H1 (cell line): ENCODE data around the gene MKLN1. TPM values are rescaled to one million over a fixed set of nuclear protein-coding genes. Genes with fewer than 3 reads are reported as not detected.
A peak's percentile ranks its signal among the peaks of the same experiment; 100 is the strongest.

Experiments used
- CTCF ChIA-PET: fragments of 300-600 bp; sonication (Branson Sonifier 250); formaldehyde crosslinking; loops from one replicate; lab custom pipeline; 2021; ENCODE audit not compliant: partially characterized antibody; lab: Charles Lee
- POLR2A ChIA-PET: fragments of 300-600 bp; sonication (Branson Sonifier 250); formaldehyde crosslinking; loops from one replicate; lab custom pipeline; 2021; ENCODE audit warnings: inconsistent platforms; ENCODE audit not compliant: partially characterized antibody; lab: Charles Lee
- DNase-seq, 2 experiments: peaks; one replicate each; pipeline versions ENCODE4 v3.0.0 to v3.0.0-alpha.2; 2010 to 2022; ENCODE audit warnings: low spot score in 2 of 2, low read depth in 1 of 2, mixed read lengths in 1 of 2
- FAIRE-seq: peaks from 2 replicates; lab custom pipeline; 2011; peaks lifted over from hg19 to GRCh38; lab: Jason Lieb, UNC
- H2AFZ ChIP-seq: 2 replicates; pipeline ENCODE4 v1.8.1; 2012; ENCODE audit warnings: low read length, inconsistent platforms
- H2AK5ac ChIP-seq: 2 replicates; pipeline ENCODE4 v1.6.1; 2013; ENCODE audit warnings: low read depth, low read length
- H2BK120ac ChIP-seq: replicated peaks from 2 replicates; pipeline ENCODE3; 2013; ENCODE audit warnings: low read depth, low read length, inconsistent platforms
- H2BK12ac ChIP-seq: 2 replicates; pipeline ENCODE4 v1.6.1; 2013; ENCODE audit warnings: low read depth, low read length
- H2BK15ac ChIP-seq: 2 replicates; pipeline ENCODE4 v1.6.1; 2013; ENCODE audit warnings: low read length
- H2BK20ac ChIP-seq: 2 replicates; pipeline ENCODE4 v1.6.1; 2013; ENCODE audit warnings: low read length
- H2BK5ac ChIP-seq: 2 replicates; pipeline ENCODE4 v1.6.1; 2013; ENCODE audit warnings: low read depth, low read length
- H3K14ac ChIP-seq: 2 replicates; pipeline ENCODE4 v1.6.1; 2013; ENCODE audit warnings: inconsistent platforms; ENCODE audit not compliant: insufficient read length
- H3K18ac ChIP-seq: 2 replicates; pipeline ENCODE4 v1.6.1; 2013; ENCODE audit warnings: low read length; ENCODE audit errors: extremely low read depth
- H3K23ac ChIP-seq: 2 replicates; pipeline ENCODE4 v1.6.1; 2013; ENCODE audit warnings: inconsistent platforms; ENCODE audit not compliant: insufficient read length
- H3K23me2 ChIP-seq: 2 replicates; pipeline ENCODE4 v1.6.1; 2013; ENCODE audit warnings: low read depth, low read length
- H3K27ac ChIP-seq: 2 replicates; pipeline ENCODE4 v1.6.1; 2011; ENCODE audit warnings: low read depth, low read length, inconsistent platforms
- H3K27me3 ChIP-seq, 4 experiments: replicated peaks in 1 of 4; 1 replicate in 1 of 4; 2 replicates in 3 of 4; pipeline versions ENCODE4 v1.6.1 to v1.8.1; 2011 to 2013; ENCODE audit warnings: low read length in 3 of 4, mild to moderate bottlenecking in 3 of 4, inconsistent platforms in 2 of 4, mixed read lengths in 2 of 4, moderate library complexity in 1 of 4; ENCODE audit not compliant: control insufficient read depth in 3 of 4, insufficient read depth in 3 of 4; ENCODE audit errors: extremely low read depth in 1 of 4
- H3K36me3 ChIP-seq, 4 experiments: 2 replicates each; pipeline versions ENCODE4 v1.6.1 to v1.8.1; 2011 to 2013; ENCODE audit warnings: mild to moderate bottlenecking in 4 of 4, low read length in 3 of 4, moderate library complexity in 2 of 4, control low read depth in 1 of 4, inconsistent platforms in 1 of 4; ENCODE audit not compliant: insufficient read depth in 4 of 4, control insufficient read depth in 2 of 4
- H3K4ac ChIP-seq: replicated peaks from 2 replicates; pipeline ENCODE3; 2013; ENCODE audit warnings: low read length, low read depth, mixed read lengths, inconsistent platforms; ENCODE audit not compliant: insufficient read length
- H3K4me1 ChIP-seq, 4 experiments: replicated peaks in 1 of 4; 1 replicate in 1 of 4; 2 replicates in 3 of 4; pipeline versions ENCODE4 v1.6.1 to v1.8.1; 2011 to 2013; ENCODE audit warnings: low read length in 3 of 4, inconsistent platforms in 2 of 4, mixed read lengths in 1 of 4; ENCODE audit not compliant: insufficient read depth in 4 of 4, control insufficient read depth in 3 of 4
- H3K4me2 ChIP-seq, 2 experiments: 2 replicates each; pipeline versions ENCODE4 v1.6.1 to v1.8.1; 2011 to 2013; ENCODE audit warnings: low read depth in 2 of 2, low read length in 2 of 2, control low read depth in 1 of 2, inconsistent platforms in 1 of 2, mild to moderate bottlenecking in 1 of 2; ENCODE audit not compliant: insufficient read depth in 1 of 2
- H3K4me3 ChIP-seq, 4 experiments: fragments of 200-600, 300-600 bp in 1 of 4; sonication (generic), shearing (Covaris generic), sonication (Bioruptor Twin) in 1 of 4; 2 replicates each; pipeline versions ENCODE4 v1.5.1 to v1.8.1; 2011 to 2016; ENCODE audit warnings: low read length in 4 of 4, low read depth in 3 of 4, control low read depth in 2 of 4, inconsistent platforms in 2 of 4, mild to moderate bottlenecking in 2 of 4, mixed read lengths in 1 of 4, moderate library complexity in 1 of 4; ENCODE audit not compliant: insufficient read depth in 2 of 4; ENCODE audit errors: extremely low read depth in 1 of 4
- H3K56ac ChIP-seq: replicated peaks from 2 replicates; pipeline ENCODE3; 2013; ENCODE audit warnings: low read depth, mild to moderate bottlenecking, mixed read lengths, low read length, inconsistent platforms; ENCODE audit not compliant: insufficient read length
- H3K79me1 ChIP-seq: 2 replicates; pipeline ENCODE4 v1.6.1; 2013; ENCODE audit warnings: low read depth, low read length, control low read depth
- H3K79me2 ChIP-seq, 2 experiments: 2 replicates each; pipeline versions ENCODE4 v1.6.1 to v1.8.1; 2012 to 2013; ENCODE audit warnings: low read length in 2 of 2, mild to moderate bottlenecking in 2 of 2, inconsistent platforms in 1 of 2; ENCODE audit not compliant: insufficient read depth in 2 of 2, control insufficient read depth in 1 of 2
- H3K9ac ChIP-seq, 4 experiments: replicated peaks in 1 of 4; 1 replicate in 1 of 4; 2 replicates in 3 of 4; pipeline versions ENCODE4 v1.6.1 to v1.8.1; 2011 to 2013; ENCODE audit warnings: low read depth in 3 of 4, low read length in 3 of 4, control low read depth in 2 of 4, mild to moderate bottlenecking in 2 of 4, moderate library complexity in 2 of 4, inconsistent platforms in 1 of 4; ENCODE audit errors: extremely low read depth in 1 of 4
- H3K9me3 ChIP-seq, 2 experiments: 2 replicates each; pipeline versions ENCODE4 v1.6.1 to v1.8.1; 2012 to 2013; ENCODE audit warnings: mild to moderate bottlenecking in 2 of 2, moderate library complexity in 2 of 2, control low read depth in 1 of 2, inconsistent platforms in 1 of 2, low read depth in 1 of 2, low read length in 1 of 2, mixed read lengths in 1 of 2; ENCODE audit not compliant: insufficient read depth in 2 of 2
- H4K20me1 ChIP-seq, 2 experiments: replicated peaks in 1 of 2; 2 replicates each; pipeline versions ENCODE3 to v1.8.1; 2011 to 2013; ENCODE audit warnings: inconsistent platforms in 2 of 2, low read length in 2 of 2, mild to moderate bottlenecking in 1 of 2; ENCODE audit not compliant: insufficient read depth in 2 of 2, control insufficient read depth in 1 of 2
- H4K5ac ChIP-seq: 2 replicates; pipeline ENCODE4 v1.6.1; 2013; ENCODE audit warnings: low read length, low read depth, mixed read lengths, inconsistent platforms; ENCODE audit not compliant: insufficient read length
- H4K8ac ChIP-seq: 2 replicates; pipeline ENCODE4 v1.8.0; 2013; ENCODE audit warnings: mild to moderate bottlenecking, moderate library complexity, low read length, inconsistent platforms; ENCODE audit not compliant: insufficient read depth; ENCODE audit errors: extremely low read depth
- H4K91ac ChIP-seq: replicated peaks from 2 replicates; pipeline ENCODE3; 2013; ENCODE audit warnings: low read length, mixed read lengths, inconsistent platforms; ENCODE audit not compliant: insufficient read length
- SIX5 ChIP-seq: IDR thresholded peaks from 2 replicates; pipeline ENCODE4 v1.6.1; 2011; ENCODE audit warnings: mild to moderate bottlenecking, low read depth, low read length
- WGBS, 2 experiments: shearing (Covaris generic) in 1 of 2; methylation state at CpG; one replicate each; pipeline versions ENCODE4 v1.1.6 to v1.1.7; 2013 to 2015; ENCODE audit warnings: low lambda C conversion rate in 2 of 2, mixed read lengths in 2 of 2, inconsistent platforms in 1 of 2, low coverage in 1 of 2, missing lambda C conversion rate in 1 of 2; ENCODE audit not compliant: insufficient replicate concordance in 2 of 2, insufficient coverage in 1 of 2, insufficient read length in 1 of 2; ENCODE audit errors: extremely low coverage in 1 of 2, missing lambda C conversion rate in 1 of 2; 5-methylcytosine and 5-hydroxymethylcytosine counted together
- polyA plus RNA-seq, 7 experiments: library from polyadenylated mRNA; depleted of rRNA in 3 of 7; stranded (reverse) in 5 of 7; unstranded in 2 of 7; fragments of >200 nt in 5 of 7; fragments of 200-250 nt in 2 of 7; gene quantifications; 1 replicate in 5 of 7; 2 replicates in 1 of 7; 4 replicates in 1 of 7; pipeline versions ENCODE4 v1.2.1 to v1.2.3, GENCODE V29; 2011 to 2013; ENCODE audit warnings: missing spikeins in 2 of 7, mixed read lengths in 2 of 7
- total RNA-seq: library from RNA; stranded (reverse); fragmentation: NEBNext Ultra II Directional; extraction: Animal tissue kit (Norgen Biotek cat#: 25700); gene quantifications from 2 replicates; pipeline ENCODE4 v1.2.1, GENCODE V29; 2021
- TF ChIP-seq, protein P1 (sequence below): IDR thresholded peaks from 2 replicates; pipeline ENCODE4 v1.6.1; 2012; ENCODE audit warnings: low read length, inconsistent platforms

Gene MKLN1
- total and polyA plus RNA-seq, 2 of the 8 experiments (the other 6 are each of a cell fraction or from before 2014, with no cell fraction given) = 22.3 to 50.9 TPM

DNA sequence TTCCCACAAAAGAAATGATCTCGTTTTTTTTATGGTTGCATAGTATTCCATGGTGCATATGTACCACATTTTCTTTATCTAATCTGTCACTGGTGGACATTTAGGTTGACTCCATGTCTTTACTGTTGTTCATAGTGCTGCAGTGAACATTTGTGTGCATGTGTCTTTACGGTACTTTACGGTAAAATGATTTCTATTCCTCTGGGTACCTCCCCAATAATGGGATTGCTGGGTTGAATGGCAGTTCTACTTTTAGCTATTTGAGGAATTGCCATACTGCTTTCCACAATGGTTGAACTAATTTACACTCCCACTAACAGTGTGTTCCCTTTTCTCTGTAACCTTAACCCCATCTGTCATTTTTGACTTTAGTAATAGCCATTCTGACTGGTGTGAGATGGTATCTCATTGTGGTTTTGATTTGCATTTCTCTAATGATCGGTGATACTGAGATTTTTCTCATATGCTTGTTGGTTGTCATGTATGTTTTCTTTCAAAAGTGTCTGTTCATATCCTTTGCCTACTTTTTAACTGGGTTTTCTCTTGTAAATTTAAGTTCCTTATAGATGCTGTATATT is 37.2 kb downstream of the MKLN1 start:
- no peaks in the 10 kb centered on the region for H3K9me3 ChIP-seq
- H4K91ac ChIP-seq = no peak overlapping the region
- no peak overlapping the region for H2BK5ac ChIP-seq
- no peak overlapping the region for H2BK12ac ChIP-seq
- no peak for FAIRE-seq
- peaks cover 0 to 5% (median 3%) of the 10 kb centered on the region in 4 experiments; a peak in 3 of 7 replicates for H3K4me1 ChIP-seq
- H3K79me1 ChIP-seq = no peaks in the 10 kb centered on the region
- H3K9ac ChIP-seq = no peak overlapping the region
- no peak overlapping the region for H3K4me3 ChIP-seq
- H3K56ac ChIP-seq = no peak overlapping the region
- H4K8ac ChIP-seq = no peak overlapping the region
- ChIA-PET CTCF (interaction anchor here (0.6 to 1.5 kb wide), 3 partner anchors 27 to 1205 kb away, joined by 3 to 4 read pairs (median 3); no protein-coding TSS in a partner anchor), POLR2A (interaction anchor here (0.9 kb wide), 1 partner anchor 303 kb away, joined by 3 read pairs; no protein-coding TSS in a partner anchor)
- no peaks in the 10 kb centered on the region for H3K27me3 ChIP-seq
- peaks cover 3% of the 10 kb centered on the region in 2 experiments for H4K20me1 ChIP-seq
- H2BK15ac ChIP-seq = peak overlapping the region; percentile 55; the same call in 1 of the 2 replicates
- H3K23ac ChIP-seq = no peak overlapping the region
- no peak overlapping the region for H2AFZ ChIP-seq
- no peak overlapping the region for H2BK120ac ChIP-seq
- H3K4ac ChIP-seq = no peak overlapping the region
- no peaks in the 10 kb centered on the region for H3K36me3 ChIP-seq
- peaks cover 0 to 100% of the 10 kb centered on the region in 2 experiments; a peak in 3 of 4 replicates for H3K79me2 ChIP-seq
- no peak overlapping the region for H4K5ac ChIP-seq
- H3K18ac ChIP-seq = no peak overlapping the region
- no peak overlapping the region for H3K4me2 ChIP-seq
- no peak overlapping the region for H2AK5ac ChIP-seq
- no peak overlapping the region for H2BK20ac ChIP-seq
- 92% methylated on average over 4 of the region's 4 CpGs; no CpG with 5 or more reads in 1 of the 2 experiments for WGBS, 2 experiments
- H3K23me2 ChIP-seq = no peaks in the 10 kb centered on the region
- H3K27ac ChIP-seq = no peak overlapping the region
- DNase-seq = no peak
- no peak overlapping the region for H3K14ac ChIP-seq
- TF ChIP-seq, protein P1, sequence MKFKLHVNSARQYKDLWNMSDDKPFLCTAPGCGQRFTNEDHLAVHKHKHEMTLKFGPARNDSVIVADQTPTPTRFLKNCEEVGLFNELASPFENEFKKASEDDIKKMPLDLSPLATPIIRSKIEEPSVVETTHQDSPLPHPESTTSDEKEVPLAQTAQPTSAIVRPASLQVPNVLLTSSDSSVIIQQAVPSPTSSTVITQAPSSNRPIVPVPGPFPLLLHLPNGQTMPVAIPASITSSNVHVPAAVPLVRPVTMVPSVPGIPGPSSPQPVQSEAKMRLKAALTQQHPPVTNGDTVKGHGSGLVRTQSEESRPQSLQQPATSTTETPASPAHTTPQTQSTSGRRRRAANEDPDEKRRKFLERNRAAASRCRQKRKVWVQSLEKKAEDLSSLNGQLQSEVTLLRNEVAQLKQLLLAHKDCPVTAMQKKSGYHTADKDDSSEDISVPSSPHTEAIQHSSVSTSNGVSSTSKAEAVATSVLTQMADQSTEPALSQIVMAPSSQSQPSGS = no peak
- no peak for TF ChIP-seq SIX5
